HAP-1 (cell line): ENCODE results near the gene SLC24A3.

Source experiments
- DNase-seq, 2 experiments: peaks; one replicate each; pipeline ENCODE4 v3.0.0-alpha.2; 2016 to 2020; ENCODE audit warnings: low spot score in 2 of 2
- H3K27me3 ChIP-seq: fragments of 250-450 bp; sonication (Bioruptor Pico); 2 replicates; pipeline ENCODE4 v1.5.1; 2020; ENCODE audit warnings: low read depth, mild to moderate bottlenecking, moderate library complexity
- H3K36me3 ChIP-seq: fragments of 250-450 bp; sonication (Bioruptor Pico); replicated peaks from 2 replicates; pipeline ENCODE4 v1.5.1; 2020; ENCODE audit warnings: mild to moderate bottlenecking
- H3K4me1 ChIP-seq: fragments of 250-450 bp; sonication (Bioruptor Pico); 2 replicates; pipeline ENCODE4 v1.5.1; 2020; ENCODE audit warnings: mild to moderate bottlenecking
- H3K4me3 ChIP-seq: fragments of 250-450 bp; sonication (Bioruptor Pico); 2 replicates; pipeline ENCODE4 v1.5.1; 2020; ENCODE audit warnings: mild to moderate bottlenecking, moderate library complexity
- H3K9me3 ChIP-seq: fragments of 250-450 bp; sonication (Bioruptor Pico); 2 replicates; pipeline ENCODE4 v1.5.1; 2020; ENCODE audit warnings: mild to moderate bottlenecking, moderate library complexity
- in situ Hi-C: fragments of 300-500 bp; cut with MboI; formaldehyde crosslinking; loops from 3 replicates; pipeline ENCODE4 v1.14.3; 2020; ENCODE audit warnings: low sequenced_read_pairs, inconsistent platforms, mixed read lengths

Gene SLC24A3

GRCh38 chr20:19600042-19600441 lies 387.6 kb downstream of the SLC24A3 start:
- in situ Hi-C loops: no loop called here
- Histone ChIP-seq H3K9me3 (no peaks in the 10 kb centered on the region), H3K4me1 (no peaks in the 10 kb centered on the region), H3K4me3 (no peak overlapping the region), H3K36me3 (no peaks in the 10 kb centered on the region), H3K27me3 (no peaks in the 10 kb centered on the region)
- DNase-seq: no peak

DNA sequence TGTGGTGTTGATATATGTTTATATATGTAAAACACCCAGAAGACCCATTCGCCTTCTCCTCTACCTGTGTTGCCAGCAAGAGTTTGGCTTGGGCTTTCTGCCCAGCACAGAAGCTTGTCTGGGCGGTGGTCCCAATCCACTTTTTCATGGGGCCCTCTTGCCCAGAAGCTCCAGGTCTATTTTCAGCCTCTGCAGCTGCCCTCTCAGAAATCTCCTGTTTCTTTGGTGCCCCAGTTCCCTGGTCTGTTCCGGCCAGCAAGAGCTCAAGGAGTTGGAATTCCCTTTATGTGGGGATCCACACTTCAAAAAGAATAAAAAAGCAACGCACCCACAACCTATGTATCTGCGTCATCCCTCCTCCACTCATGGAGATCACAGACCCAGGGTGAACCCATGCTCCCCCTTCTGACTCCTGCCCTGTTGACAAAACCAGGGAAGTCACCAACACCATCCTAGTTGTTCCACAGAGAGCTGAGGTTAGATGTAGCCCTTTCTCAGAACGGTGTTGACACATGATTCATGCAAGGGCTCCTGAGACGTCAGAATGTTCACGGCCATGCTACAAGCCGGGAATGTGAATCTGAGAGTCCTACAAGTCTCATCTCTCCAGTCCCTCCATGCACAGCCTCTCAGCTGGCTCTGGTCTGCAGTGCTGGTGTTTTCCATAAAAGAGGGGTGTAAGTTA lies 388.8 kb downstream of the SLC24A3 start:
- in situ Hi-C loops: no loop called here
- no peaks in the 10 kb centered on the region for H3K27me3 ChIP-seq
- H3K4me1 ChIP-seq: no peaks in the 10 kb centered on the region
- no peaks in the 10 kb centered on the region for H3K9me3 ChIP-seq
- no peak overlapping the region for H3K4me3 ChIP-seq
- DNase-seq: no peak
- H3K36me3 ChIP-seq: no peaks in the 10 kb centered on the region

- Histone ChIP-seq H3K9me3 (no peaks in the 10 kb centered on the region), H3K4me3 (no peak overlapping the region), H3K27me3 (no peaks in the 10 kb centered on the region), H3K4me1 (no peaks in the 10 kb centered on the region), H3K36me3 (no peaks in the 10 kb centered on the region)
- in situ Hi-C loops: no loop called here
- DNase-seq: no peak
These were observed 390.4 kb downstream of the SLC24A3 start for GRCh38 chr20:19602675-19603375.

- Histone ChIP-seq H3K36me3 (no peaks in the 10 kb centered on the region), H3K4me3 (no peak overlapping the region), H3K9me3 (no peaks in the 10 kb centered on the region), H3K4me1 (no peaks in the 10 kb centered on the region), H3K27me3 (no peaks in the 10 kb centered on the region)
- DNase-seq: no peak
- in situ Hi-C loops: no loop called here
These were observed 390.9 kb downstream of the SLC24A3 start for GRCh38 chr20:19603376-19603750.

DNA sequence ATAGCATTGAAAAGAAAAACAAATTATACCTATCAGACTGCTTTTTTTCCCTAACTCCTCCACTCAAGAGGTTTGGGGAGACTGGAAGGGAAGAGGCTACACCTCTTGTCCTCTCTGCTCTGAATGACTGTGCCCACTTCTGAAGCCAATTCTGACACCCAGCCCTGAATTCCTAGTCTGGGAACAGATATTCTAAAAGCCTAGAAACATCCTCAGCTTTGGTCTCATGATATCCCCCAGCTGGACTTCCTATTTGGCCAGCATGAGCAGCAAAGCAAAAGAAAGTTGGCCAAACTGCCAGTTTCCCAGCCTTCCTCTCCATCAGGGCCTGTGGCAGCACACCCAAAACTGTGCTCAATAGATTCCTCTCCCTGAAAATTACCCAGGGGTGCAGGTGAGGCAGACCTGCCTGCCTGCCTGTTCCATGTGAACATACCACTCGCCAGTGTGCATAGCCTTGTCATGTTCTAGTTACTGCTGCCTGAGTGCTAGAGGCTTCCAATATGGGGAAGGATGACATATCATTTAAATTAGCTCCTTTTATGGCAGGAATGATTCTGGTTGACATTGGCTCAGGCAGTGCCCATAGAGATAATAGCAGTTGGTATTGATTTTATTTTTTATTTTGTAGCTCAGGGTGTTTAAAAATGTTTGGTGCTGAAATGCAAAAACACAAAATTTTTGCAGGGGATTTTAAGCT lies 393.5 kb downstream of the SLC24A3 start:
- no peaks in the 10 kb centered on the region for H3K4me1 ChIP-seq
- no peak overlapping the region for H3K4me3 ChIP-seq
- in situ Hi-C loops: no loop called here
- no peaks in the 10 kb centered on the region for H3K9me3 ChIP-seq
- H3K27me3 ChIP-seq: no peaks in the 10 kb centered on the region
- DNase-seq: no peak
- H3K36me3 ChIP-seq: no peaks in the 10 kb centered on the region

GRCh38 chr20:19609642-19610223 lies 397.3 kb downstream of the SLC24A3 start:
- no peak for DNase-seq
- no peaks in the 10 kb centered on the region for H3K36me3 ChIP-seq
- no peak overlapping the region for H3K4me3 ChIP-seq
- no peaks in the 10 kb centered on the region for H3K9me3 ChIP-seq
- in situ Hi-C loops: no loop called here
- H3K4me1 ChIP-seq: no peaks in the 10 kb centered on the region
- H3K27me3 ChIP-seq: no peaks in the 10 kb centered on the region

- Histone ChIP-seq H3K9me3 (no peaks in the 10 kb centered on the region), H3K4me3 (no peak overlapping the region), H3K36me3 (no peaks in the 10 kb centered on the region), H3K27me3 (no peaks in the 10 kb centered on the region), H3K4me1 (no peaks in the 10 kb centered on the region)
- no peak for DNase-seq
- in situ Hi-C loops: no loop called here
These were observed 403.2 kb downstream of the SLC24A3 start for GRCh38 chr20:19615629-19616028.

- in situ Hi-C loops: no loop called here
These were observed 403.6 kb downstream of the SLC24A3 start for GRCh38 chr20:19616081-19616480.

GRCh38 chr20:19616620-19617019 lies 404.2 kb downstream of the SLC24A3 start:
- no peaks in the 10 kb centered on the region for H3K36me3 ChIP-seq
- no peak for DNase-seq
- in situ Hi-C loops: no loop called here
- no peaks in the 10 kb centered on the region for H3K27me3 ChIP-seq
- H3K9me3 ChIP-seq: no peaks in the 10 kb centered on the region
- no peak overlapping the region for H3K4me3 ChIP-seq
- H3K4me1 ChIP-seq: no peaks in the 10 kb centered on the region

More at GRCh38 chr20:19616081-19616480, 403.6 kb downstream of the SLC24A3 start:
- no peaks in the 10 kb centered on the region for H3K9me3 ChIP-seq
- no peak overlapping the region for H3K4me3 ChIP-seq
- no peaks in the 10 kb centered on the region for H3K27me3 ChIP-seq
- no peak for DNase-seq
- H3K4me1 ChIP-seq: no peaks in the 10 kb centered on the region
- H3K36me3 ChIP-seq: no peaks in the 10 kb centered on the region

DNA sequence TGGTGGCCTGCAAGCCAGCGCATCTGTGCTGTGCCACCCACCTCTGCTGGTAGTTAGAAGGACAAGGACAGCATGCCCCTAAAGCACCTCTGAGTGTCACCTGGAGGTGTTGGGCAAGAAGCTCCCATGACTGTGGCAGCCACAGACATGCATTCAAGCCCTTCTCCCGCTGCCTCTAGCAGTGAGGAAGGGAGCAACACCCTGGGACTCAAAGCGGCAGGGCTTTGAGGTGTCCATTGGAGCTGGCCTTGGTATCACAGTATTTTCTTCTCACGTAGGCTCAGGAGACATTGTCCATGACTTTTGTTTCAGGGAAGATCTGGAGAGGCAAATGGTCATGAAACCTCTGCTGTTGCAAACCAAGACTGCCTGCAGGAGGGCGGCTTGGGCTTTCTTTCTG lies 404.8 kb downstream of the SLC24A3 start:
- no peaks in the 10 kb centered on the region for H3K36me3 ChIP-seq
- H3K4me3 ChIP-seq: no peak overlapping the region
- H3K27me3 ChIP-seq: no peaks in the 10 kb centered on the region
- no peaks in the 10 kb centered on the region for H3K4me1 ChIP-seq
- no peak for DNase-seq
- in situ Hi-C loops: no loop called here
- no peaks in the 10 kb centered on the region for H3K9me3 ChIP-seq

DNA sequence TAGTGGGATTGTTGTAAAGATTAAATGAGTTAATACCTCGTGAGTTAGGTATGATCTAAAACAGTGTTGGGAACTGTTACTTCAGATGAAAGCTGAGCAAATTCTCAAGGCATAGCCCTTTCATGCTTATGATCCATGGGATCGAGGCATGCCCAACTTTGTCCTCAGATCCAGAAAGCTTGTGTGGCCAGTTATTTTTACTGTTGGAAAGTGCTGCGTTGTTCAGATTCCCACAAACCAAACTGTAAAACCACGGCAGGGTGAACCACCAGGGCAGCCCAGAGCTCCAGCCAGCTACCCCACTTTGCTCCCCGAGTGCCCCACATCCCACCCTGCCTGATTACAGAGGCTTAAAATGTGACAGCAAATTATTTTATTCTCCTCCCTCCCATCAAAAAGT lies 406.3 kb downstream of the SLC24A3 start:
- no peaks in the 10 kb centered on the region for H3K27me3 ChIP-seq
- H3K36me3 ChIP-seq: no peaks in the 10 kb centered on the region
- no peak for DNase-seq
- in situ Hi-C loops: no loop called here
- no peak overlapping the region for H3K4me3 ChIP-seq
- no peaks in the 10 kb centered on the region for H3K9me3 ChIP-seq
- no peaks in the 10 kb centered on the region for H3K4me1 ChIP-seq

DNA sequence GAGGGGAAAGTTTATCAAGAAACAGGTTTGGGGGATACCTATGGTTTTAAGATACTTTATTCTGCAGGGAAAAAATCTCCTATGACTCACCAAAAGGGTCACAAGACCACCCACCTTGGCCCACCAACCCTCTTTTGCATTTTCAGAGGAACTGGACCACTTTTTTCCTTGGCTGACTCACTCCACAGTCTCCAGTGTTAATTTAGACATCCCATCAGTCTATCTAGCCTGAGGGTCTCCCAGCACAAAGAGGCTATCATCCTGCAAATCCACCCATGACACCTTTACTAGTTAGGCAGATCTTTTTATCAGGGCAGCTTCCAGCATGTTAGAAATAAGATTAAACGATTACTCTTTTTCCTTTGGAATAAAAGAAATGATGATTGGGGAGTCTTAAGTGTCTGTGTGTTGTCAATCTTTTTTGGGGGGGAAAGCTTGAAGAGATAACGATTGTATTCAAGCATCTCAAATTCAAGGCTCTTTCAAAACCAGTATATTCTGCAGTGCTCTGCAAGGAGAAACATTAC lies 407.5 kb downstream of the SLC24A3 start:
- in situ Hi-C loops: no loop called here
- no peaks in the 10 kb centered on the region for H3K27me3 ChIP-seq
- no peak for DNase-seq
- H3K9me3 ChIP-seq: no peaks in the 10 kb centered on the region
- no peaks in the 10 kb centered on the region for H3K4me1 ChIP-seq
- no peak overlapping the region for H3K4me3 ChIP-seq
- H3K36me3 ChIP-seq: no peaks in the 10 kb centered on the region

DNA sequence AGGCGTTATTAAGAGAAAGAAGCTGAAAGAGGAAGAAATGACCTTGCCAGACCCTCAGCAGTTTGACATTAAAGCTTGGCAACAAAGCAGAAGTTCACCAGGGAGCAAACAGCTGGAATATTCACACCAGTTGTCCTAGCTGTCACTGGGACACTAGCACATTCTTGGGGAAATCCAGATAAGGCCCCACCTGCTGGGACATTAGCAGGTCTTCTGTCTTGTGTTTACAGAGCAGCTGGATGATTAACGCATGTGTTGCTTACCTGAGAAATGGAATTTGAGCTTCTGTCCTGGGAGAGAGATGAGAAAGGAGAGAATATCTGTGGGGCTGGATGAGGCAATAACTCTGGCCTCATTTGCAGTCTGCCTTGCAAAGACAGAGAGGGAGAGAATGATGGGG lies 408.0 kb downstream of the SLC24A3 start:
- Histone ChIP-seq H3K36me3 (no peaks in the 10 kb centered on the region), H3K4me3 (no peak overlapping the region), H3K4me1 (no peaks in the 10 kb centered on the region), H3K9me3 (no peaks in the 10 kb centered on the region), H3K27me3 (no peaks in the 10 kb centered on the region)
- in situ Hi-C loops: no loop called here
- no peak for DNase-seq

DNA sequence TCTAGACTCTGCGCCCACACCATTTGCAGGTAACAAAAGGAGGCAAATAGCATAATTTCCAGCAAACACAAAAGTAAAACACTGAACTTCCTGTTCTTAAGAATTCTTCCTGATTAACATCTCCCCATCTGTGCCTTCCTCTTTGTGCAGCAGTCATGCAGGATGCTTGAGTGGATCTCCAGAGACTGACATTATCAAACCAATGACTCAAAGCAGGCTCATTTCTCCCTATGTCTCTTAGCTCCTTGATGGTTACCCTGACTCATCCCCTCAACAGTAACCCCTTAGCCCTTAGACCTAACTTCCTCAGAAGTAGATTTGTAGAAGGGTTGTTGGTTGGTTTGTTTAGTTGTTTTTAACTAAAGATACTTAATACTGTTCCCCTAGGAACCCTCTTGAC lies 408.6 kb downstream of the SLC24A3 start:
- in situ Hi-C loops: no loop called here
- no peak for DNase-seq
- H3K27me3 ChIP-seq: no peaks in the 10 kb centered on the region

More for the DNA sequence above, 408.6 kb downstream of the SLC24A3 start:
- Histone ChIP-seq H3K4me1 (no peaks in the 10 kb centered on the region), H3K4me3 (no peak overlapping the region), H3K36me3 (no peaks in the 10 kb centered on the region), H3K9me3 (no peaks in the 10 kb centered on the region)
